ENCODE measurements around the gene RRP9. TPM values are rescaled to one million over a fixed set of nuclear protein-coding genes. Genes with fewer than 3 reads are reported as not detected.
"Not testable (repeated sequence)": the region's sequence is repeated elsewhere in the genome, so short reads cannot be mapped to it uniquely, and the experiment has no call there.

The RRP9 gene
- total RNA-seq, 1 donor from 2014 or later, result 14.6 TPM

- H3K27me3 ChIP-seq (ENCODE audit: control insufficient read depth in 3 of 3, insufficient read depth in 3 of 3, low read length in 3 of 3), result no peaks in the 10 kb centered on the region
- no peaks in the 10 kb centered on the region for H3K9me3 ChIP-seq (ENCODE audit: control insufficient read depth in 3 of 3, low read length in 3 of 3)
- no peak overlapping the region for H3K4me3 ChIP-seq (ENCODE audit: low read length in 3 of 3)
- peaks cover 48 to 54% (median 49%) of the 10 kb centered on the region in 3 donors for H3K36me3 ChIP-seq (ENCODE audit: control insufficient read depth in 3 of 3, insufficient read depth in 3 of 3, low read length in 3 of 3)
- H3K27ac ChIP-seq (ENCODE audit: low read depth, low read length), result no peak overlapping the region
- H3K9ac ChIP-seq (ENCODE audit: low read depth in 1 of 3, low read length in 3 of 3), result no peak overlapping the region
- H3K4me1 ChIP-seq (ENCODE audit: control insufficient read depth in 3 of 3, insufficient read depth in 3 of 3, low read length in 3 of 3), result no peaks in the 10 kb centered on the region
Measured at GRCh38 chr3:51932471-51933370, 9.0 kb downstream of the RRP9 start.

DNA sequence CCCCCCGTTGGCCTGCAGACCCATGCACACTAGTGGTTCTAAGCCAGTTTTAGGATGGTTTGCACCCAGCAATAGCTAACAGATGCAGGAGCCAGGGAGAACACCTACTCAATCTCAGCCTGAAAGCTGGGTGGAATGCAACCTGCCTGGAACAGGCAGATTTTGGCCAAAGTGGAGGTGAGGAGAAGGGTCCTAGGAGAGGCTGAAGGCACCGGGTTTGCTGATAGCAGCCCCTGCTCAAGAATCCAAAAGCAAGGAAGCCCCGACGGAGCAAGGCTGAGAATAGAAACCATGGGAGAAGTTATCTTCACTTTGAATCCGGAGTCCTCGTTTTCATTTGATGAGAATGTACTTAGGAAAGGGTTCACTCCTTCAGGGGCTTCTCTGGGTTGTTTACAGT, 9.9 kb downstream of the RRP9 start:
- Histone ChIP-seq H3K27me3 (ENCODE audit: control insufficient read depth in 3 of 3, insufficient read depth in 3 of 3, low read length in 3 of 3) (no peaks in the 10 kb centered on the region), H3K9me3 (ENCODE audit: control insufficient read depth in 3 of 3, low read length in 3 of 3) (no peaks in the 10 kb centered on the region), H3K36me3 (ENCODE audit: control insufficient read depth in 3 of 3, insufficient read depth in 3 of 3, low read length in 3 of 3) (peaks cover 39 to 46% (median 40%) of the 10 kb centered on the region in 3 donors), H3K4me1 (ENCODE audit: control insufficient read depth in 3 of 3, insufficient read depth in 3 of 3, low read length in 3 of 3) (no peaks in the 10 kb centered on the region), H3K4me3 (ENCODE audit: low read length in 3 of 3) (no peak overlapping the region), H3K27ac (ENCODE audit: low read depth, low read length) (no peak overlapping the region), H3K9ac (ENCODE audit: low read depth in 1 of 3, low read length in 3 of 3) (no peak overlapping the region)

GRCh38 chr3:51930439-51930838, 11.3 kb downstream of the RRP9 start:
- Histone ChIP-seq H3K9me3 (ENCODE audit: control insufficient read depth in 3 of 3, low read length in 3 of 3) (no peaks in the 10 kb centered on the region), H3K9ac (ENCODE audit: low read depth in 1 of 3, low read length in 3 of 3) (no peak overlapping the region), H3K4me3 (ENCODE audit: low read length in 3 of 3) (no peak overlapping the region), H3K36me3 (ENCODE audit: control insufficient read depth in 3 of 3, insufficient read depth in 3 of 3, low read length in 3 of 3) (peaks cover 28 to 34% (median 28%) of the 10 kb centered on the region in 3 donors), H3K27me3 (ENCODE audit: control insufficient read depth in 3 of 3, insufficient read depth in 3 of 3, low read length in 3 of 3) (no peaks in the 10 kb centered on the region), H3K4me1 (ENCODE audit: control insufficient read depth in 3 of 3, insufficient read depth in 3 of 3, low read length in 3 of 3) (peaks cover 0 to 2% (median 0%) of the 10 kb centered on the region in 3 donors), H3K27ac (ENCODE audit: low read depth, low read length) (no peak overlapping the region)

GRCh38 chr3:51929420-51930003, 12.2 kb downstream of the RRP9 start:
- Histone ChIP-seq H3K27ac (ENCODE audit: low read depth, low read length) (no peak overlapping the region), H3K9ac (ENCODE audit: low read depth in 1 of 3, low read length in 3 of 3) (no peak overlapping the region), H3K36me3 (ENCODE audit: control insufficient read depth in 3 of 3, insufficient read depth in 3 of 3, low read length in 3 of 3) (peaks cover 20 to 25% (median 20%) of the 10 kb centered on the region in 3 donors), H3K27me3 (ENCODE audit: control insufficient read depth in 3 of 3, insufficient read depth in 3 of 3, low read length in 3 of 3) (no peaks in the 10 kb centered on the region), H3K9me3 (ENCODE audit: control insufficient read depth in 3 of 3, low read length in 3 of 3) (no peaks in the 10 kb centered on the region), H3K4me1 (ENCODE audit: control insufficient read depth in 3 of 3, insufficient read depth in 3 of 3, low read length in 3 of 3) (peaks cover 0 to 2% (median 0%) of the 10 kb centered on the region in 3 donors), H3K4me3 (ENCODE audit: low read length in 3 of 3) (no peak overlapping the region)

- not testable (repeated sequence) for H3K9me3 ChIP-seq (ENCODE audit: control insufficient read depth in 3 of 3, low read length in 3 of 3); H3K27ac ChIP-seq (ENCODE audit: low read depth, low read length); H3K9ac ChIP-seq (ENCODE audit: low read depth in 1 of 3, low read length in 3 of 3); H3K4me3 ChIP-seq (ENCODE audit: low read length in 3 of 3); H3K4me1 ChIP-seq (ENCODE audit: control insufficient read depth in 3 of 3, insufficient read depth in 3 of 3, low read length in 3 of 3); H3K27me3 ChIP-seq (ENCODE audit: control insufficient read depth in 3 of 3, insufficient read depth in 3 of 3, low read length in 3 of 3)
- H3K36me3 ChIP-seq (ENCODE audit: control insufficient read depth in 3 of 3, insufficient read depth in 3 of 3, low read length in 3 of 3), result peaks cover 15 to 19% (median 15%) of the 10 kb centered on the region in 3 donors
Measured at GRCh38 chr3:51928981-51929380, 12.7 kb downstream of the RRP9 start.

DNA sequence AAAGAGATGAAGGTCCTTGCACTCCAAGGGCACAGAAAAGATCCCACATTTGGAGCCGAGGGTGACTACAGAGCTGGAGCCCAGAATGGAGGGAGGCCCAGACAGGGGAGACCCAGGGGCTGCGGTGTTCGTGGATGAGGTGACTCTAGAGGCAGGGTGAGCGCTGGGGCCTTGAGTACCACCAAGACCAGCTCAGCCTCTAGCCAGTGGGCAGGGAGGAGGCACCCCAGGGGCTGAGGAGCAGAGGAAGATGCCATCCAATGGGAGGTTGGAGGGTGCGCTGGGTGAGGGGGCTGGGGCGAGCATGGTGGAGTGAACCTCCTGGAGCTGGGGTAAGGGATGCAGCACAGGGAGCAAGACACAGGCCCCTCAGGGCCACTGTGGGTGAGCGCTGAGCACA, 13.3 kb downstream of the RRP9 start:
- Histone ChIP-seq H3K4me1 (ENCODE audit: control insufficient read depth in 3 of 3, insufficient read depth in 3 of 3, low read length in 3 of 3) (peaks cover 0 to 2% (median 0%) of the 10 kb centered on the region in 3 donors), H3K9ac (ENCODE audit: low read depth in 1 of 3, low read length in 3 of 3) (no peak overlapping the region), H3K27ac (ENCODE audit: low read depth, low read length) (no peak overlapping the region), H3K36me3 (ENCODE audit: control insufficient read depth in 3 of 3, insufficient read depth in 3 of 3, low read length in 3 of 3) (peaks cover 10 to 14% (median 11%) of the 10 kb centered on the region in 3 donors), H3K9me3 (ENCODE audit: control insufficient read depth in 3 of 3, low read length in 3 of 3) (no peaks in the 10 kb centered on the region), H3K4me3 (ENCODE audit: low read length in 3 of 3) (no peak overlapping the region), H3K27me3 (ENCODE audit: control insufficient read depth in 3 of 3, insufficient read depth in 3 of 3, low read length in 3 of 3) (no peaks in the 10 kb centered on the region)

DNA sequence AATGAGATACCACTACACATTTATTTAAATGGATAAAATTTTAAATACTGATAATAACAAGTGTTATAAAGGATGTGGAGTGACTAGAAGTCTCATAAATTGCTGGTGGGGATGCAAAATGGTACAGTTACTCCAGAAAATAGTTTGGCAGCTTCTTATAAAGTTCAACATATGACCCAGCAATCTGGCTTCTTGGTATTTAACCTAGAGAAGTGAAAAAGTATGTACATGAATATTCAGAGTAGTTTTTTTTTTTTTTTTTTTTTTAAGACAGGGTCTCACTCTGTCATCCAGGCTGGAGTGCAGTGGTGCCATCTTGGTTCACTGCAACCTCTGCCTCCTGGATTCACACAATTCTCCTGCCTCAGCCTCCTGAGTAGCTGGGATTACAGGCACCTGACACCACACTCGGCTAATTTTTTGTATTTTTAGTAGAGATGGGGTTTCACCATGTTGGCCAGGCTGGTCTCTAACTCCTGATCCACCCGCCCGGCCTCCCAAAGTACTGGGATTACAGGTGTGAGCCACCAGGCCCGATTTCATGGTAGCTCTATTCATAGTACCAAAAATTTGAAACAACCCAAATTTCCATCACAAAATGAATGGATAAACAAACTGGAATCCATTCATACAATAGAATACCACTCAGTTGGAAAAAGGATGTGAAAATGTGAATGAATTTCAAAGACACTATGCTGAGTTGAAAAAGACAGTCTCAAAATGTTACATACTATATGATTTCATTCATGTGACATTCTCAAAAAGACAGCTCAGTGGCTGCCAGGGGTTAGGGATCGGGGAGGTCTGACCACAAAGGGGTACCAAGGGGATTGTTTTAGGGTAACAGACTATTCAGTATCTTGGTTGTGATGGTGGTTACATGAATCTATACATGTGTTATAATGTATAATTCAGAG, 14.4 kb downstream of the RRP9 start:
- H3K9me3 ChIP-seq (ENCODE audit: control insufficient read depth in 3 of 3, low read length in 3 of 3), result no peaks in the 10 kb centered on the region
- no peaks in the 10 kb centered on the region for H3K27me3 ChIP-seq (ENCODE audit: control insufficient read depth in 3 of 3, insufficient read depth in 3 of 3, low read length in 3 of 3)
- peaks cover 0 to 2% (median 0%) of the 10 kb centered on the region in 3 donors for H3K4me1 ChIP-seq (ENCODE audit: control insufficient read depth in 3 of 3, insufficient read depth in 3 of 3, low read length in 3 of 3)
- no peak overlapping the region for H3K9ac ChIP-seq (ENCODE audit: low read depth in 1 of 3, low read length in 3 of 3)
- no peak overlapping the region for H3K27ac ChIP-seq (ENCODE audit: low read depth, low read length)
- H3K4me3 ChIP-seq (ENCODE audit: low read length in 3 of 3), result no peak overlapping the region
- peaks cover 0 to 4% (median 0%) of the 10 kb centered on the region in 3 donors for H3K36me3 ChIP-seq (ENCODE audit: control insufficient read depth in 3 of 3, insufficient read depth in 3 of 3, low read length in 3 of 3)

- H3K36me3 ChIP-seq (ENCODE audit: control insufficient read depth in 3 of 3, insufficient read depth in 3 of 3, low read length in 3 of 3), result no peaks in the 10 kb centered on the region
Measured at GRCh38 chr3:51921081-51921578, 20.6 kb downstream of the RRP9 start.

GRCh38 chr3:51916418-51916817, 25.3 kb downstream of the RRP9 start:
- no peak overlapping the region for H3K27ac ChIP-seq (ENCODE audit: low read depth, low read length)
- H3K4me1 ChIP-seq (ENCODE audit: control insufficient read depth in 3 of 3, insufficient read depth in 3 of 3, low read length in 3 of 3), result no peaks in the 10 kb centered on the region
- no peak overlapping the region for H3K9ac ChIP-seq (ENCODE audit: low read depth in 1 of 3, low read length in 3 of 3)
- no peaks in the 10 kb centered on the region for H3K27me3 ChIP-seq (ENCODE audit: control insufficient read depth in 3 of 3, insufficient read depth in 3 of 3, low read length in 3 of 3)
- H3K9me3 ChIP-seq (ENCODE audit: control insufficient read depth in 3 of 3, low read length in 3 of 3), result no peaks in the 10 kb centered on the region
- no peaks in the 10 kb centered on the region for H3K36me3 ChIP-seq (ENCODE audit: control insufficient read depth in 3 of 3, insufficient read depth in 3 of 3, low read length in 3 of 3)
- no peak overlapping the region for H3K4me3 ChIP-seq (ENCODE audit: low read length in 3 of 3)

More at GRCh38 chr3:51921081-51921578, 20.6 kb downstream of the RRP9 start:
- H3K27me3 ChIP-seq (ENCODE audit: control insufficient read depth in 3 of 3, insufficient read depth in 3 of 3, low read length in 3 of 3), result no peaks in the 10 kb centered on the region
- no peaks in the 10 kb centered on the region for H3K9me3 ChIP-seq (ENCODE audit: control insufficient read depth in 3 of 3, low read length in 3 of 3)
- H3K27ac ChIP-seq (ENCODE audit: low read depth, low read length), result no peak overlapping the region
- H3K4me1 ChIP-seq (ENCODE audit: control insufficient read depth in 3 of 3, insufficient read depth in 3 of 3, low read length in 3 of 3), result peaks cover 0 to under 1% (median 0%) of the 10 kb centered on the region in 3 donors
- H3K4me3 ChIP-seq (ENCODE audit: low read length in 3 of 3), result no peak overlapping the region
- H3K9ac ChIP-seq (ENCODE audit: low read depth in 1 of 3, low read length in 3 of 3), result no peak overlapping the region
